Activated naive CD4-positive, alpha-beta T cell (primary cell): ENCODE results near the gene HCRTR1.
A peak's percentile ranks its signal among the peaks of the same experiment; 100 is the strongest.

ENCODE experiments used
- DNase-seq, 4 experiments: peaks; one replicate each; lab custom pipeline; 2025; lab: John Stamatoyannopoulos, UW

The HCRTR1 gene

DNA sequence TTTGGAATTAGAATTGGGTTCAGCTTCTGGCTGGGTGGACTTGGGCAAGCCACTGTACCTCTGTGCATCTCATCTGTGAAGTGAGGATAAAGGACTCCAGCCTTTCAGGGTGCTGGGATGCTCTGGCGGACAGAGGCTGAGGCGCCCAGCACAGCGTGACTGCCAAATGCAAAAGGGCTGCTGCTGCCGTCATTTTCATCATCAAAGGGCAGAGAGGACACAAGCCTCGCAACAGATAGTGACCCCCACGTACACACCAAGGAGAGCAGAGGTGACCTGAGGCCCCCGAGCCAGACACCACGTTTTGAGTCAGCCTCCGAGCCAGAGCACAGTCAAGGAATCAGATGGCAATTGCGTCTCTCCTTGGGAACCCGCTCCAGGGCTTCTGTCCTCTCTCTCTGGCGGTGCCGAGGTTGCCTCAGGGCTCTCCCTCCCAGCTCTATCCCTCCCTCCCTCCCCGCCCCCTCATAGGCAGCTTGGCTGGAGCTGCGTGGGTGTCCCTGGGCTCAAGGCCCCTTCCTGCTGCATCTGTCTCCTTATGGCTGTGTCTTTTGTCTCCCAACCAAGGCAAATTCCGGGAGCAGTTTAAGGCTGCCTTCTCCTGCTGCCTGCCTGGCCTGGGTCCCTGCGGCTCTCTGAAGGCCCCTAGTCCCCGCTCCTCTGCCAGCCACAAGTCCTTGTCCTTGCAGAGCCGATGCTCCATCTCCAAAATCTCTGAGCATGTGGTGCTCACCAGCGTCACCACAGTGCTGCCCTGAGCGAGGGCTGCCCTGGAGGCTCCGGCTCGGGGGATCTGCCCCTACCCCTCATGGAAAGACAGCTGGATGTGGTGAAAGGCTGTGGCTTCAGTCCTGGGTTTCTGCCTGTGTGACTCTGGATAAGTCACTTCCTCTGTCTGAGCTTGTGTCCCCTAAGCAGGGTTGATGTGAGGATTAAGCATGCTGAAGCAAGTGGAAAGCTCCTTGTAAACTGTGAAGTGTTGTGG lies 9.0 kb downstream of the HCRTR1 start:
- no peak for DNase-seq

DNA sequence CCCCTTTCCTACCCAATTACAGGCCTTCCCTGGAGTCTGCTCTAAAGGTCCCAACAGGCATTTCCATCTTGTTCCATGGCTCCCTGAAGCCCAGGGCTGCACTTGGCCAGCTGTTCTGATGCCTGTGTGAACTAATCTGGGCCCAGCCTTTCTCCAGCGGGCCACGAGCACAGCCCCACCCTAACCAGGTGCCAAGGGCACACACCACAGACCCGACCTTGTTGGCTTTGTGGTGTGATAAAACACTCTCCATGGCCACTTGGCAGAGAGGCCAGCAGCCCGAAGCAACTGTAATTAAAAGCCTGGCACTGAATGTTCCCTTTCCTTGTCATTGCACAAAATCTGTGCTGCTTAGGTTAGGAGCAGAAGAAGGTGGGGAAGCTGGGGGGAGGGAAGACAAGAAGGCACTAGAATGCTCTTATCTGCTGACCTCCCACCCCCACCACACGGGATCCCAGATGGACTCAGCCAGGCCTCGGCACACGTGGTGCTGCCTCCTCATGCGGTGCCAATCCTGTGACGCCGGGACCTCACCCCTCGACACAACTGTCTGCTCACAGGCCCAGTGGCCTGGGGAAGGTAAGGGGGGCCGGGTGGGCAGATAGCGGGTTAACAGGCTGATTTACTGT lies 9.9 kb downstream of the HCRTR1 start:
- no peak for DNase-seq

DNA sequence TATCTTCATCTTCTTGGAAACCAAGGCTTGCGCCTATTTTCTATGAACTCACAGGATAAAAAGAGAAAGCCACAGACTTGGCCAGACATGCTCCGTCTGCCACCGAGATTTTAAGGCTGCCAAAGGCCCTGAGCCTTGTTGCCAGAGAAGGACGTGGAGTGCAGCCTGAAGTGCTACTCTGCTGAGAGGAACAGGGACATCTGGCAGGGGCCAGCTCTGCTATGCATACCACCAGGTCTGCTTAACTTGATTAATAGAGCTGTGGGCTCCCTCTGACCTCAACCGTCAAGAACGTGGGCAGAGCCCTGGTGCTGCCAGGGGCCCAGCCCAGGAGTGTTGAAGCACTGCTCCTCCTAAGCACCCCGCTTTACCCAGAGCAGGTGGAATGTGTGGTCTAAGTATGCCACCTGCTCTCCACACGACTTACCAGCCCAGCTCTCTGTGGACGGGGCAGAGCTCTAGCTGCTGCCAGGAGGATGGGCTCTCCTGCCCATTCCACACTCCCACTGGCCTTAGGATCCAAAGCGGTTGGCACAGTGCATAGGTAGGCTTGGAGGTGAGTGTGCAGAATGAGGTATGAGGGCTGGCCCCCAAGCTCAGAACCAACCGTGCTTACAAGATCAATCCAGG lies 10.6 kb downstream of the HCRTR1 start:
- DNase-seq: no peak

DNA sequence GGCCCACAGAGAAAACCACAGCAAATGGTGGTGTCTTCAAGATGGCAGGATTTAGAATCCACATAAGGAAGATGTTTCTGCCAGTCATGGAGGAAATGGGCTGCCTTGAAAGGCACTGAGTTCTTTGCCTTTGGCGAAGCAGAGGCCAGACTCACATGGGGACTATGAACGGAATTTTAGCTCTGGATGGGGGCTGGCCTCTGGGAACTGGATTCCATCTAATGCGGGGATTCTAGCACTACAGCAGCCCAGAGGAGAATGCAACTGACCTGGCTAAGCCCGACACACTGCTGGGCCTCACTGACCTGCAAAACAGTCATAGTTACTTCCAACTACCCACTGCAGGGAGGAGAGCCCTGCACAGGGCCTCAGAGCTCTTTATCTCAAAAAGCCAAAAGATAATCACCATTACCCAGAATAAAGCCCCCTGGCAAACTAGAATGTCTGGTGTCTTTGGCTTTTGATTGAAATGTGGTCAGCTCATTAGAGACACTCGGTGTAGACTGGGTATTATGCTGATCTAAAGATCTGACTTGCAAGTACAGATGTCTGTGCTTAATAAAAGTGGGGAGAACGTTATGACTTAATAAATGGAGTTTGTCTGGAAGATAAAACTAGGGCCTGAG lies 11.6 kb downstream of the HCRTR1 start:
- no peak for DNase-seq

DNA sequence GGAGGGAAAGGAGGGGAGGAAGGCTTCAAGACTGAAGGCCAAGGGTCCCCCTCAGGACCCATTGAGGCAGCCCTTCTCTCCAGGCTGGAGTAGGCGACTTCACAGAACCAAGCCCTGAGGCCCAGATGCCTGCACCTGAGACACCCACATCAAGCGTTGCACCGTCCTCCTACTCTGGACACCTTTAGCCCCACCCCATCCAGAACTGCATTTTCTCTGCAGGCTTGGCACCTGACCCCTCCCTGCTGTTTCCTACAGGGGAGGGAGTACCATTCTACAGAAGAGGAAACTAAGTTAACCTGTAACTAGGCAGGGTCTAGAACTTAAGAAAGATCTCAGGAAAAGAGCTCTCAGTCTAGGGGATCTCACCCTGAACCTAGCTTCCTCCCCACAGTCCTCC lies 15.2 kb downstream of the HCRTR1 start:
- no peak for DNase-seq

DNA sequence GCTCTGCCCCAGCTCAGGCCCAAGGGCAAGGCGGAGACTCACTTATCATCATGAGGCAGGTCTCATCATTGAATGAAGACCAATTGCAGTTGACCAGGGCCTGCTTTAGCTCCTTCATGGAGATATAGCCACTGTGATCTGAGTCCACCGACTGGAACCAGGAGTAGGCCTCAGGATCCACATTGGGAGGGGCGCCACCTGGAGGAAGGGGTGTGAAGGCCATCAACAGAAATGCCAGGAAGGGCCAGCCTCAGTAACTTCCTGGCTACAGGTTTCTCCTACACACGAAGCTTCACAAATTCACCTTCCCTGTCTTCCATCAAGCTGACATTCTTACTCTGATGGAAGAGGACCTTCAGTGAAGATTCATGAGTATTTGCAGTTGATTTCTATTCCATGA lies 15.6 kb downstream of the HCRTR1 start:
- no peak for DNase-seq

DNA sequence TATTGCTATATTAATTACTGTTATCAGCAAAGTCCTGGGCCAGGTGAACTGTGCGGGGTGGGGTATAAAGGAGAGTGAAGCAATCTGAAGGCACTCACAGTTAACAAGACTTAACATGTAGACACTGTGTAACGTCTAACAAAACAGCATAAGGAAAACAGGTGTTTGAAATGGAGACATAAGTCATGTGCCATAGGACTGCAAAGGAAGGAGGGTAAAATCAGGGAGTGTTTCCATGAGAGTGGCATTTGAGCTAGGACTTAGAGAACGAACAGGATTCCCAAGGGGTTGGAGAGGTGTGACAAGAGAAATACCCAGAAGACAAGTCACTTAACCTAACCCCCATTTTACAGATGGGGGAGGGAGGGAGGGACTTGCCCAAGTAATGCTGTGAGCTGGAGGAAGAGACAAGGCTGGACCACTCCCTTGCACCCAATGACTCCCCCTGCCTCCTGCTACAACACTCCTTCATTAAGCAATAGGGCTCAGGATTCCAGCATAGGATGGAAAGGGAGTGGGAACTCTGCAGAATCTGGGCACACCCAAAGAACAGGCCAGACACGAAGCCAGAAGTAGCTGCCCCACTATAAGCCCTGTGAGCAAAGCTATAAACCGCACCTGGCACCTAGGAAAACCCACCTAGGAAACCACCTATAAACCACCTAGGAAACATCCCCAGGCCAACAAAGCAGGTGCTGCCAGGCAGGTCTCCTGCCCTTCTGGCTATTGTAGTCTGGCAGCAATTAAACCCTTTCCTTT lies 20.6 kb downstream of the HCRTR1 start:
- DNase-seq: no peak

DNA sequence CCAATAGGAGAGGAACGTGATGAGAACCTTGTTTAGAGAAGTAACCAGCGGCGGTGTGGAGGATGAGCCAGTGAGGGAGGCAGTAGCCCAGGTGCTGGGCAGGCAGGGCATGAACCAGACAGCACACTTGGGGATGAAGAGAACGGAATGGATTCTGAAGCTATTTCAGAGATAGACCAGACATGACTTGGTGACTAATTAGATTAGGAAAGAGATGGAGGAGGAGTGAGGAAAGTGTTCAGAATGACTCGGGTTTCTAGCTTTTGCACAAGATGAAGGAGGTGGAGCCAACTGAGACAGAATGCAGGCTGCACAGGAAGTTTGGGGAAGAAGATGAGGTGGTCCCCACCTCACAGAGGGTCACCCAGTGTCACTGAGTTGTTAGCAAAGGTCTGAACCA lies 22.1 kb downstream of the HCRTR1 start:
- DNase-seq: no peak

DNA sequence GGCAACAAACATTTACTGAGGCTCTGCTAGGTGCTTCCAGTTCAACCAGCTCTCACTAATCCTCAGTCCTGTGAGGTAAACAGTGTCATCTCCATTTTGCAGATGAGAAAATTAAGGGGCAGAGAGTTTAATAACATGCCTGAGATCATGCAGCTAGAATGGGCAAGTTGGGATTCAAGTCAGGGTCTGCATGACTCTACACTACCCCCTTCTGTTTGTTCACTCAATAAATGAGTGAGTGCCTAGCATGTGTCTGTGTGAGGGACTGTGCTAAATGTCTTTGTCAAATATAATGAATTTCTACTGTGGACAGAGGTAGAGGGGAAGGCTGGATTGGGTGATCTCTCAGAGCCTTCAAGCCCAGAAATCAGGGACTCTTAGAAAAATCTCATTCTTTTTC lies 22.7 kb downstream of the HCRTR1 start:
- DNase-seq: no peak

DNA sequence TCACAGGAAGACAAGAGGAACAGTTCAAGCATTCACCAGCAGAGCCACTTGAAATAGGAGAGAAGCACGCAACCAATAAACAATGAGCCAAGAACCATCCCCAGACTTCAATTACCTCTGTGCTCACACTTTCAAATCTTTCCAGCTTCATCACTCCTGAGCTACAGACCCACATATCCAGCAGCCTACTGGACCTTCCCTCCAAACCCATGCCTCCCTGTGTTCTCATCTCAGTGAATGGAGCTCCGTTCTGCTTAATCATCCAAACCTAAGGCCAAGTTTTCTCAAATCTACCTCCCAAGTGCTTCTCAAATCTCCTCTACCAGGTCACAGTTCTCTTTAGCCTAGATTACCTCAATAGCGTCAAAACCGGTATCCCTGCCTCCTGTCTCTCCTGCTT lies 23.5 kb downstream of the HCRTR1 start:
- DNase-seq: no peak

DNA sequence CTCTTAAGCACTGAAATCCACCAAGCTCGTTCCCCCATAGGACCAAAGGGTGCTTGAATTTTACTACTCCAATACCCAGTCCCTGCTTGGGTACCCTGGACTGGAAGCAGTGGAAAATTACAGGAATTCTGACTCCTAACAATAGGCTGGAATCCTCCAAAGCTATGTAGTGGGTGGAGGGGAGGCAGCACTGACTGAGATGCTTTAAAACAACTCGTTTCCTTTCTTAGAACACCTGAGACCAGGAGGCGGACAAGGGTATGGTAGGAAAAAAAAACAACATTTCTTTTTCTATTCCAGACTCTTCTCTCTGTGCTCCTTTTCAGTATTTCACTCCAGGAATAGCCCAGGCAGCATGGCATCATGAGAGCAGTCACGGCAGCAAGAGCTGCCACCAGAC lies 24.9 kb downstream of the HCRTR1 start:
- no peak for DNase-seq

DNA sequence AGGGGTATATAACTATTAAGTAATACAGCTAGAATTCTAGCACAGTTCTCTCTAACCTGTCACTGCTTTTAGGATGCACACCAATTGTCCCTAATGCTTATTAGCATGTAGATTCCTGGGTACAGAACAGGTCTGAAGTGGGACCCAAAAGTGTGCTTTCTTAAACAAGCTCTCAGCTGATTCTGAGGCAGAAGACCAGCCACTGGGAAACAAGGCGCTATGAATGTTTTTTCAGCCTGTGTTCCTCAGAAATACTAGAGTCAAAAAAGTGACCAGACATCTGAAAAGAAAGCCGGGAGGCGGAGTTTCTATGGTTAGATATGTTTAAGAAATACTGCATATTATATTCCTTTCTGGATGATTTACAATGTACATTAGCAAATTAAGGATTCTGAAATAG lies 25.4 kb downstream of the HCRTR1 start:
- no peak for DNase-seq

DNA sequence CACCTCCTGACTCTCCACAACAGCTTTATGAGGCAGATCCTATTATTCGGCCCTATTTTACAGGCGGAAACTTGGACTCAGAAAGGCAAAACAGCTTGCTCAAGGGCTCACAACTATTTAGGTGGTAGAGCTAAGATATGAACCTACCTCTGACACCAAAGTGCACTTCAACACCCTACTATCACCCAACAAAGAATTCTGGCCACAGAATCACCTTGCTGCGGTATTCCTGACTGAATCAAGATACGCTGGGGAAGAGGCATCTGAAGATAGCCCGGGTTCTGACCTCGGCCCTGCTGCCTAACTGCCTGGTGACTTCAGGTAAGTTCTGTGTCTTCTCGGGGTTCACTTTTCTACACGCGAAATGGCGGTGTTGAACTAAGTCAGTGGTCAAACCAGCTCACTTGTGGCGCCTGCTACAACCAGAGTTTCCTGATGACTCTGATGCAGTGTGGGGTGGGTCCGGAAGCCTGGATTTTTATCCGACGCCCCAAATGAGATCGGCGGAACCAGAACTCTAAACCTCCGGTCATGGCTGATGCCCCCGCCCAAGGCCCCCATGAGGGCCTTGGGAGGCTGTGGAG lies 26.6 kb downstream of the HCRTR1 start:
- peak in 1 of 4 experiments; percentile 54 for DNase-seq

DNA sequence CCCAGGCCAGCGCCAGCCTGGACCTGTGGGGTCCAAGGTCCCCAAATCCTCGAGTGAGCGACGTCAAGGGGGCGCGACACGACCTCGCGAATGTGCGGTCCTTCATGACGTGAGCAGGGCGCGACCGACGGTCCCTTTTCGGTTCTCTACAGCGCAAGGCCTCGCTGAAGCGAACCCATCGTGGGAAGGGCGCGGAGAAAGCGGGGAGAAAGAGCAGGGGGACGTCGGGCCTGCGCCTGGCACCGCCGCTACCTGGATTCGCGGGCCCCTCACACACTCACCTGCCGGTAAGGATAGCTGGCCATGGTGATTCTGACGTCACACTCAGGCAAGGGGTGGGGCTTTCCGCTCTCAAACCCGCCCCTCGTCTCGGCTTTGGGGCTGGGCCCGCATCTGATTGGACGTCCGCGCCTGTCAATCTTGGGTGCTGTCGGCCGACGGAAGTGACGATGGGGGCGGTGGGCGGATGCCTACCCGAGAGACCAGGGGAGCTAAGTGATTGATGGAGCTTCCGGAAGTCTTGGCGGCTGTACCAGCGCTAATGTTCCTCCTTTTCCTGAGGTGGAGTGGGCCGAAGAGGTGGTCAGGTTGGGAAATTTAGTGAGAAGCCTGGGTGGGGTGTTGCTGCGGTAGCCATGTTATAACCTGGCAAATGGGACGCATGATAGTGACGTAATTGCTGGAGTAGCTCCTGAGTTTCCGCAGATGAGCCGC lies 27.2 kb downstream of the HCRTR1 start, which contains the start of gene PEF1:
PEF1 (minus strand) TSS at position 317 of the 714 bp plus-strand sequence; CDS start at position 305, 12 bp downstream.
- peak; percentile 96 to 98 (median 98) for DNase-seq

DNA sequence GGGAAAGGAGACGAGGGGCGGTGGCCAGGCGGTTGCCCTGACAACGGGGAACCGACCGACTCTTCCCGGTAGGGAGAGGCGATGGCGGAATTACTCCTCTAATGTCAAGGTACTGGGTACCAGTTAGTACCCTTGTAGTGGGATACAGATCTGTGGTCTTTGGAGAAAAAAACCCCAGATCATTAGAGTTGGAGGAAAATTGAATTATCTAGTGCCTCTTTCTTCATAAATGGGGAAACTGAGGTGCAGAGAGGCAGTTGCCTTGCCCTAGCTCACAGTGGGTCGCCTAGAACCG lies 27.7 kb downstream of the HCRTR1 start:
- no peak for DNase-seq

DNA sequence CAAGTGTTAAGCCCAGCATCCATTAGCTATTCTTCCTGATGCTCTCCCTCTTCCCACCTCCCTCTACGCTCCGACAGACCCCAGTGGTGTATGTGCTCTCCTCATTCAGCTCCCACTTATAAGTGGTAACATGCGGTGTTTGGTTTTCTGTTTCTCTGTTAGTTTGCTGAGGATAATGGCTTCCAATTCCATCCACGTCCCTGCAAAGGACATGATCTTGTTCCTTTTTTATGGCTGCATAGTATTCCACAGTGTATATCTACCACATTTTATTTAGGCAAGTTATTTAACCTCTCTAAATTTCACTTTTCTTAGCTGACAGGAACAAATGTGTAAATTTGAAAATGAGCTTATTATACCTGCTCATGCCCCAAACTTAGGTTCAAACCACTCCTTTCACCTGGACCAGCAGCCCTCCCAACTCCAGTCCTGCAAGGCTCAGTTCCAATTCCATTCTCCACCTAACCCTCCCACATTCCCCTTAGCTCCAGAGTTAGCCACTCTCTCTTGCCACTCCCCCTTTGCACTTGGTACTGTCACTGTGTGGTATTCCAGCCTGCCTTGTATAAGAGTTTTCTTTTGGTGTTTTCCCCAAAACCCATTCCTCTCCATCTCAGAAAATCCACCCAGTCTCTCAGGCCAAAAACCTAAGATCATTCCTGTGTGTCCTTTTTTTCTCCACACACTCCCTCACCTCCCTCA lies 28.9 kb downstream of the HCRTR1 start:
- no peak for DNase-seq

DNA sequence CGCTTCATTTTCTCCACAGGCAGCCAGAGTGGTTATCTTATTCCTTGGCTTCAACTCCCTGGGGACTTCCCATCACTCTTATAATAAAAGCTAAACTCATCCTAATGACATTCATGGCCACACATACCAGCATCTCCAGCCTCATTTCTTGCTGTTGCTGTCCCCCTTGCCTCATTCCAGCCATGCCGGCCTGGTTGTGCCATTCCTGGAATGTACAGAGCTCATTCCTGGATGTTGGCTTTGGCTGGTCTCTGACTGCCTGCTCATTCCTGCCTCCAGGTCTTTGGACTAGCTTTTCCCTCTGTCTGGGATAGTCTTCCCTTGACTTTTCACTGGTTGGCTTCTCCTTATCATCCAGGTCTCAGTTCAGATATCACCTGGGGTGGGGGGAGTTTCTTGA lies 29.6 kb downstream of the HCRTR1 start:
- no peak for DNase-seq

DNA sequence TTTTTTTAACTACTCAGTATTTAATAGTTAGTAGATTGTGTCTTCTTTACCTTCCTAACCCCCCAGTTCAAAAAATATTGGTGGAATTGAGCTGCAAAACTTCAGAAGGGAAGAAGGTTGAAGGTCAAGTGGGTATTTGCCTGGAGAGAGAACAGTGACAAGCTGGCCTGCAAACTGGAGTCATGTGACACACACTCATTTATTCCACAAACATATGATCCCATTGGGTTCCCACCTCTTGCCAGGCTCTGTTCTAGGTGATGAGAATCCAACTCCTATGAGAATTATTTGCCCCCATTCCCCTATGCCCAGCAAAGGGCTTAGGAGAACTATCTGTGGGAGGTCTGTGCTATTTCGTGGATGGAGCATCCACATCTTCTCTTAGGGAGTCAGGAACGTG lies 30.7 kb downstream of the HCRTR1 start:
- no peak for DNase-seq

DNA sequence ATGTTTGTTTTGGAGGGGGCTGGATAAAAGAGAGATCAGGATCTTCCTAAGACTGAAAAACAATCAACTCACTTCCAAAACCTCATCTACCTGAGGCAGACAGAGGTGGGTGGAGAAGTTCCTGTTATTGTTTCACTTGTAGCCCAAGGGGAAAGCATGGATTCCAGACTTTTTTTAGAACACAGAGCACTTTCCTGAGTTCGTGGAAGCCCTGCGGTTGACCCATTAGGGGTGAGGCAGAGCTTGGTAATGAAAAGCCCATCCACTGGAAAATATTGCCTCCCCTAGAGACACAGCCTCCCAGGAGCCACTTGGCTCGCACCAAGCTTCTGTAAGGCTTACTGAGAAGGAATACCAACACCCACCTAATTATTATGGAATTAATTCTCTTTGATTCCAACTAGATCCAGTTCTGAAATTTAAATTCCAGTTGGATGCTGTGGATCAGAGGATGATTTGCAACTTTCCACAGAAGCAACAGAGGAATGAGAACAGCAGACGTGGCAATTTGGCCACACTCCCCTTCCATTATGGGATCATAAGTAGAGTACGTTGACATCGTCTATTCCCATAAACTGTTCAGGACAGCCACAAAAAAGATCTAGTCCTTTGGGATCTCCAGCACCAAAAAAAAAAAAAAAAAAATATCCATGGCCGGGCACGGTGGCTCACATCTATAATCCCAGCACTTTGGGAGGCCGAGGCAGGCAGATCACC lies 31.3 kb downstream of the HCRTR1 start:
- DNase-seq: no peak
